Measurements from ENCODE around the gene BCL2L13. TPM values are rescaled to one million over a fixed set of nuclear protein-coding genes. Genes with fewer than 3 reads are reported as not detected.
"Not testable (repeated sequence)": the region's sequence is repeated elsewhere in the genome, so short reads cannot be mapped to it uniquely, and the experiment has no call there.

The BCL2L13 gene
- total and polyA plus RNA-seq, 8 donors, result 30.5 to 38.9 (median 34.6) TPM

- Histone ChIP-seq H3K9me3 (no peaks in the 10 kb centered on the region), H3K27me3 (no peaks in the 10 kb centered on the region), H3K36me3 (peaks cover 0 to 14% of the 10 kb centered on the region in 2 donors), H3K27ac (no peak overlapping the region), H3K4me1 (peaks cover 0 to 27% of the 10 kb centered on the region in 2 donors), H3K4me3 (no peak overlapping the region)
- ATAC-seq (no peak), DNase-seq (no peak)
- no peak for TF ChIP-seq CTCF (IDR thresholded peaks at IDR 0.05)
- intact Hi-C loops (cut with DNase I), result no loop called here
Observed at GRCh38 chr22:17695986-17696385, 57.4 kb downstream of the BCL2L13 start.

- H3K4me3 ChIP-seq; DNase-seq; ATAC-seq; intact Hi-C loops (cut with DNase I); H3K9me3 ChIP-seq; H3K27ac ChIP-seq; H3K27me3 ChIP-seq: not testable (repeated sequence)
- peaks cover 0 to 14% of the 10 kb centered on the region in 2 donors for H3K36me3 ChIP-seq
- H3K4me1 ChIP-seq, result peaks cover 0 to 20% of the 10 kb centered on the region in 2 donors
Observed at GRCh38 chr22:17697196-17697595, 58.6 kb downstream of the BCL2L13 start.

DNA sequence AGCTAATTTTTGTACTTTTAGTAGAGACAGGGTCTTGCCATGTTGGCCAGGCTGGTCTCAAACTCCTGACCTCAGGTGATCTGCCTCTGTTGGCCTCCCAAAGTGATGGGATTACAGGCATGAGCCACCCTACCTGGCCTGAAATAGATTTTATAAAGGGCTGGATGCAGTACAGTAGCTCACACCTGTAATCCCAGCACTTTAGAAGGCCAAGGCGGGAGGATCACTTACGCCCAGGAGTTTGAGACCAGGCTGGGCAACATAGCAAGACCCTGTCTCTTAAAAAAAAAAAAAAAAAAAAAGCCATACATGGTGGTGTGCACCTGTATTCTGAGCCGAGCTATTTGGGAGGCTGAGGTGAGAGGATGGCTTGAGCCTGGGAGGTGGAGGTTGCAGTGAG lies 59.7 kb downstream of the BCL2L13 start:
- intact Hi-C loops (cut with DNase I); ATAC-seq; H3K9me3 ChIP-seq; H3K27ac ChIP-seq; H3K27me3 ChIP-seq; H3K4me3 ChIP-seq; DNase-seq: not testable (repeated sequence)
- peaks cover 0 to 23% of the 10 kb centered on the region in 2 donors for H3K36me3 ChIP-seq
- H3K4me1 ChIP-seq, result peaks cover 0 to 20% of the 10 kb centered on the region in 2 donors

- DNase-seq (no peak), ATAC-seq (no peak)
- Histone ChIP-seq H3K27me3 (no peaks in the 10 kb centered on the region), H3K27ac (no peak overlapping the region), H3K9me3 (no peaks in the 10 kb centered on the region), H3K4me1 (peaks cover 0 to 20% of the 10 kb centered on the region in 2 donors), H3K4me3 (no peak overlapping the region), H3K36me3 (peaks cover 0 to 27% of the 10 kb centered on the region in 2 donors)
- intact Hi-C loops (cut with DNase I), result no loop called here
- no peak for TF ChIP-seq CTCF (IDR thresholded peaks at IDR 0.05)
Observed at GRCh38 chr22:17698948-17699347, 60.4 kb downstream of the BCL2L13 start.

- Histone ChIP-seq H3K4me3 (no peak overlapping the region), H3K9me3 (no peaks in the 10 kb centered on the region), H3K4me1 (peaks cover 0 to 20% of the 10 kb centered on the region in 2 donors), H3K36me3 (peaks cover 0 to 28% of the 10 kb centered on the region in 2 donors), H3K27me3 (no peaks in the 10 kb centered on the region), H3K27ac (no peak overlapping the region)
- ATAC-seq, result no peak
- DNase-seq, result no peak
- intact Hi-C loops (cut with DNase I), result loop anchor here in 1 of 2 donors (10.0 kb wide), 1 partner anchor 55 kb away; no protein-coding TSS in a partner anchor
- TF ChIP-seq CTCF (IDR thresholded peaks at IDR 0.05), result no peak
Observed at GRCh38 chr22:17699696-17700340, 61.3 kb downstream of the BCL2L13 start.

DNA sequence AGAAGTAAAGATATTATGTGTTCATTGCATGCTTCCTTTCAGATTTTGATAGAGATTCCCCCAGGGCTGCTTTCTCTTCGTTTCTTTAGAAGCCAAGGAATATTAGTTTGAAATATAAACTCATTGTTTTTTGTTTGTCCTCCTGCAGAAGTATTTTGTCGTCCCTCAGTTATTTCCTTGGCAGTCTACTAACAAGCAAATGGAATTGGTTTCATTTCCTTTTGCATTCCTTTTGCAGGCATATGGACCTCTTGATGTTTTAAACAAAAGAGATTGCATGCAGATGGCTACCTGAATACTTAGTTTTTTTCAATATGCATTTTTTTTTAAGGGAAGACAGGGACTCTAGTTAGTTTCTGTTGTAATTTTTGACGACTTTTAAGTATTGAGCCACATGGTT lies 62.2 kb downstream of the BCL2L13 start:
- peaks cover 0 to 27% of the 10 kb centered on the region in 2 donors for H3K36me3 ChIP-seq
- no peak for DNase-seq
- no peak overlapping the region for H3K27ac ChIP-seq
- no peak for TF ChIP-seq CTCF (IDR thresholded peaks at IDR 0.05)
- no peak for ATAC-seq
- no peaks in the 10 kb centered on the region for H3K27me3 ChIP-seq
- H3K4me3 ChIP-seq, result no peak overlapping the region
- H3K4me1 ChIP-seq, result peaks cover 1 to 22% of the 10 kb centered on the region in 2 donors
- intact Hi-C loops (cut with DNase I), result loop anchor here in 1 of 2 donors (10.0 kb wide), 1 partner anchor 56 kb away; no protein-coding TSS in a partner anchor
- no peaks in the 10 kb centered on the region for H3K9me3 ChIP-seq
